ENCODE results near the gene FADS3. TPM values are rescaled to one million over a fixed set of nuclear protein-coding genes. Genes with fewer than 3 reads are reported as not detected.

Gene FADS3
- total RNA-seq, 1 experiment from 2014 or later: 65.8 TPM

- ATAC-seq (no peak), DNase-seq (ENCODE audit: low read depth, low spot score) (no peak)
- no peaks in the 10 kb centered on the region for H4K20me1 ChIP-seq (ENCODE audit: insufficient read depth)
- no peak overlapping the region for H2AFZ ChIP-seq (ENCODE audit: low read depth, low read length, poor library complexity, severe bottlenecking)
- H3K79me2 ChIP-seq (ENCODE audit: insufficient read depth, low read length): no peaks in the 10 kb centered on the region
- TF ChIP-seq ELF1 (IDR thresholded peaks at IDR 0.05; ENCODE audit: borderline replicate concordance, low read depth) (no peak), YY1 (IDR thresholded peaks at IDR 0.05; ENCODE audit: extremely low read depth, insufficient replicate concordance, low read depth, low read length) (no peak), CTCF (IDR thresholded peaks at IDR 0.05 in 2 of 3, conservative IDR thresholded peaks at IDR 0.05 in 1 of 3; ENCODE audit: borderline replicate concordance in 1 of 3, insufficient read depth in 1 of 3, low read depth in 2 of 3, low read length in 2 of 3) (no peak), SIN3A (IDR thresholded peaks at IDR 0.05; ENCODE audit: low read depth) (no peak), CBX3 (IDR thresholded peaks at IDR 0.05; ENCODE audit: low read depth) (no peak), POLR2AphosphoS5 (IDR thresholded peaks at IDR 0.05; ENCODE audit: low read depth, low read length) (no peak), ZFX (IDR thresholded peaks at IDR 0.05) (no peak), TCF7L2 (IDR thresholded peaks at IDR 0.05; ENCODE audit: borderline replicate concordance, extremely low read depth, insufficient read depth, insufficient read length) (no peak), POLR2A (IDR thresholded peaks at IDR 0.05; ENCODE audit: borderline replicate concordance, extremely low read depth, insufficient read depth, insufficient read length) (no peak), ZBTB33 (IDR thresholded peaks at IDR 0.05; ENCODE audit: extremely low read depth, insufficient replicate concordance, low read length) (no peak)
- no TSS peak for BruUV-seq (replicated peaks)
- CTCF ChIA-PET: no interaction called here
- no peaks in the 10 kb centered on the region for H3K27me3 ChIP-seq (ENCODE audit: insufficient read depth, low read length)
- no peaks in the 10 kb centered on the region for H3K9me3 ChIP-seq (ENCODE audit: control insufficient read depth in 1 of 2, insufficient read depth in 1 of 2, low read depth in 1 of 2, low read length in 2 of 2)
- H3K36me3 ChIP-seq (ENCODE audit: control insufficient read depth in 1 of 2, insufficient read depth in 2 of 2, low read length in 2 of 2): no peaks in the 10 kb centered on the region
- intact Hi-C loops (cut with micrococcal nuclease): no loop called here
- RAD21 ChIA-PET (ENCODE audit: low non-redundant PET in 1 of 2, low total read pairs in 2 of 2, uncharacterized antibody in 2 of 2, unreplicated experiment in 2 of 2): no interaction called here
- no peaks in the 10 kb centered on the region for H3K4me1 ChIP-seq (ENCODE audit: control insufficient read depth in 1 of 2, insufficient read depth in 2 of 2, low read length in 2 of 2)
- no peaks in the 10 kb centered on the region for H3K9me2 ChIP-seq (ENCODE audit: insufficient read depth)
- H3K4me3 ChIP-seq (replicated peaks in 1 of 2; ENCODE audit: low read depth in 1 of 2, low read length in 2 of 2): no peak overlapping the region
- no peak overlapping the region for H3K27ac ChIP-seq (ENCODE audit: low read depth, low read length)
- POLR2A ChIA-PET: no interaction called here
- no peak overlapping the region for H3K4me2 ChIP-seq (ENCODE audit: low read length)
- H3K9ac ChIP-seq (ENCODE audit: low read length): no peak overlapping the region
These were observed 40.7 kb downstream of the FADS3 start for GRCh38 chr11:61850687-61851086.

All from HCT116 (cell line).